H9 (cell line): ENCODE results near the gene NEDD4L. TPM values are rescaled to one million over a fixed set of nuclear protein-coding genes. Genes with fewer than 3 reads are reported as not detected.

Source experiments
- DNase-seq: peaks from one replicate; pipeline ENCODE4 v3.0.0-alpha.2; 2017
- H2AFZ ChIP-seq: one replicate; pipeline ENCODE4 v1.6.1; 2013; ENCODE audit warnings: mild to moderate bottlenecking, low read length, control low read depth, moderate library complexity
- H2AK5ac ChIP-seq: 2 replicates; pipeline ENCODE4 v1.6.1; 2013; ENCODE audit warnings: low read length, control low read depth, mixed read lengths; ENCODE audit not compliant: insufficient read length
- H2BK120ac ChIP-seq: one replicate; pipeline ENCODE4 v1.6.1; 2013; ENCODE audit warnings: low read depth, mild to moderate bottlenecking, low read length, control low read depth, inconsistent platforms; ENCODE audit not compliant: poor library complexity, severe bottlenecking
- H2BK12ac ChIP-seq: 2 replicates; pipeline ENCODE4 v1.6.1; 2013; ENCODE audit warnings: low read length, control low read depth, mixed read lengths, low read depth; ENCODE audit not compliant: insufficient read length
- H2BK15ac ChIP-seq: 2 replicates; pipeline ENCODE4 v1.6.1; 2013; ENCODE audit warnings: low read depth, low read length, control low read depth
- H2BK20ac ChIP-seq: one replicate; pipeline ENCODE4 v1.6.1; 2013; ENCODE audit warnings: low read depth, mild to moderate bottlenecking, low read length, control low read depth, inconsistent platforms; ENCODE audit not compliant: poor library complexity, severe bottlenecking
- H2BK5ac ChIP-seq: 2 replicates; pipeline ENCODE4 v1.6.1; 2013; ENCODE audit warnings: low read length, control low read depth, mixed read lengths; ENCODE audit not compliant: insufficient read length
- H3K14ac ChIP-seq: 2 replicates; pipeline ENCODE4 v1.6.1; 2013; ENCODE audit warnings: low read length, control low read depth; ENCODE audit not compliant: insufficient read depth
- H3K18ac ChIP-seq: 2 replicates; pipeline ENCODE4 v1.6.1; 2013; ENCODE audit warnings: low read depth, mild to moderate bottlenecking, mixed read lengths, low read length, control low read depth; ENCODE audit not compliant: insufficient read length
- H3K23ac ChIP-seq: 2 replicates; pipeline ENCODE4 v1.6.1; 2013; ENCODE audit warnings: low read length, control low read depth, mixed read lengths, low read depth; ENCODE audit not compliant: insufficient read length
- H3K23me2 ChIP-seq: 2 replicates; pipeline ENCODE4 v1.6.1; 2013; ENCODE audit warnings: low read depth, mild to moderate bottlenecking, mixed read lengths, low read length, control low read depth; ENCODE audit not compliant: insufficient read length, poor library complexity, severe bottlenecking
- H3K27ac ChIP-seq: 2 replicates; pipeline ENCODE4 v1.5.1; 2013; ENCODE audit warnings: low read length, control low read depth, mixed read lengths, low read depth; ENCODE audit not compliant: insufficient read length
- H3K27me3 ChIP-seq: 2 replicates; pipeline ENCODE4 v1.6.1; 2013; ENCODE audit warnings: low read length, control low read depth, inconsistent platforms; ENCODE audit not compliant: insufficient read depth
- H3K4ac ChIP-seq: 2 replicates; pipeline ENCODE4 v1.6.1; 2013; ENCODE audit warnings: low read depth, mild to moderate bottlenecking, control low read depth, inconsistent platforms, low read length, moderate library complexity
- H3K4me1 ChIP-seq: 2 replicates; pipeline ENCODE4 v1.6.1; 2013; ENCODE audit warnings: low read length, control low read depth, inconsistent platforms; ENCODE audit not compliant: insufficient read depth
- H3K4me2 ChIP-seq: 2 replicates; pipeline ENCODE4 v1.6.1; 2013; ENCODE audit warnings: low read length, control low read depth, mixed read lengths; ENCODE audit not compliant: insufficient read length, insufficient read depth
- H3K56ac ChIP-seq: 2 replicates; pipeline ENCODE4 v1.6.1; 2013; ENCODE audit warnings: low read depth, mild to moderate bottlenecking, mixed read lengths, low read length, control low read depth; ENCODE audit not compliant: insufficient read length
- H3K79me1 ChIP-seq: 2 replicates; pipeline ENCODE4 v1.6.1; 2013; ENCODE audit warnings: low read depth, mild to moderate bottlenecking, moderate library complexity, low read length, control low read depth, inconsistent platforms; ENCODE audit not compliant: insufficient read depth, poor library complexity, severe bottlenecking
- H3K79me2 ChIP-seq: 2 replicates; pipeline ENCODE4 v1.6.1; 2013; ENCODE audit warnings: low read length, control low read depth, inconsistent platforms; ENCODE audit not compliant: insufficient read depth
- H3K9ac ChIP-seq: 2 replicates; pipeline ENCODE4 v1.6.1; 2013; ENCODE audit warnings: low read length, control low read depth, mixed read lengths; ENCODE audit not compliant: insufficient read length; ENCODE audit errors: extremely low read depth
- H3K9me3 ChIP-seq: one replicate; pipeline ENCODE4 v1.6.1; 2013; ENCODE audit warnings: low read depth, low read length, inconsistent platforms; ENCODE audit not compliant: control insufficient read depth
- H3T11ph ChIP-seq: one replicate; pipeline ENCODE4 v1.6.1; 2013; ENCODE audit warnings: mild to moderate bottlenecking, low read length, control low read depth, inconsistent platforms
- H4K20me1 ChIP-seq: one replicate; pipeline ENCODE4 v1.6.1; 2013; ENCODE audit not compliant: control insufficient read depth, insufficient read length, insufficient read depth
- H4K5ac ChIP-seq: 2 replicates; pipeline ENCODE4 v1.6.1; 2013; ENCODE audit warnings: low read depth, mild to moderate bottlenecking, mixed read lengths, low read length, control low read depth; ENCODE audit not compliant: insufficient read length
- H4K8ac ChIP-seq: replicated peaks from 2 replicates; pipeline ENCODE4 v1.6.1; 2013; ENCODE audit warnings: low read length, control low read depth, mixed read lengths, low read depth; ENCODE audit not compliant: insufficient read length
- H4K91ac ChIP-seq: 2 replicates; pipeline ENCODE4 v1.6.1; 2013; ENCODE audit warnings: low read depth, mild to moderate bottlenecking, moderate library complexity, mixed read lengths, low read length, control low read depth; ENCODE audit not compliant: insufficient read length
- H3K27ac Mint-ChIP-seq, 3 experiments: 2 replicates in 2 of 3; 3 replicates in 1 of 3; pipeline ENCODE4 v1.8.0; 2020 to 2021; ENCODE audit warnings: mixed read lengths in 3 of 3, mild to moderate bottlenecking in 1 of 3, moderate library complexity in 1 of 3
- H3K27me3 Mint-ChIP-seq: 2 replicates; pipeline ENCODE4 v1.8.0; 2021; ENCODE audit warnings: low read depth, mild to moderate bottlenecking, moderate library complexity, mixed read lengths
- H3K36me3 Mint-ChIP-seq, 3 experiments: 2 replicates in 2 of 3; 3 replicates in 1 of 3; pipeline ENCODE4 v1.8.0; 2020 to 2021; ENCODE audit warnings: low read depth in 3 of 3, mixed read lengths in 3 of 3; ENCODE audit not compliant: insufficient read depth in 1 of 3
- H3K4me1 Mint-ChIP-seq, 2 experiments: 2 replicates each; pipeline ENCODE4 v1.8.0; 2020; ENCODE audit warnings: mixed read lengths in 2 of 2
- H3K4me3 Mint-ChIP-seq, 2 experiments: 2 replicates in 1 of 2; 3 replicates in 1 of 2; pipeline ENCODE4 v1.8.0; 2020 to 2021; ENCODE audit warnings: mild to moderate bottlenecking in 2 of 2, mixed read lengths in 2 of 2, moderate library complexity in 1 of 2
- H3K9me3 Mint-ChIP-seq, 2 experiments: 2 replicates in 1 of 2; 3 replicates in 1 of 2; pipeline ENCODE4 v1.8.0; 2020; ENCODE audit warnings: mild to moderate bottlenecking in 2 of 2, mixed read lengths in 2 of 2, moderate library complexity in 1 of 2
- WGBS: extraction: QIAGEN DNeasy Blood & Tissue Kit; methylation state at CpG from one replicate; pipeline ENCODE4 v1.1.7; 2013; ENCODE audit warnings: missing lambda C conversion rate, low lambda C conversion rate, mixed read lengths; ENCODE audit not compliant: insufficient read length; ENCODE audit errors: extremely low coverage; 5-methylcytosine and 5-hydroxymethylcytosine counted together
- total RNA-seq: library from RNA; stranded (reverse); gene quantifications from 2 replicates; pipeline ENCODE4 v1.2.1, GENCODE V29; 2021
- TF ChIP-seq, protein P1 (sequence below): fragments of 200-600 bp; sonication (generic); conservative IDR thresholded peaks from 3 replicates; pipeline ENCODE4 v1.8.0; 2021; ENCODE audit warnings: antibody characterized with exemption, mild to moderate bottlenecking

NEDD4L gene
- total RNA-seq, 1 experiment from 2014 or later = 76.3 TPM

DNA sequence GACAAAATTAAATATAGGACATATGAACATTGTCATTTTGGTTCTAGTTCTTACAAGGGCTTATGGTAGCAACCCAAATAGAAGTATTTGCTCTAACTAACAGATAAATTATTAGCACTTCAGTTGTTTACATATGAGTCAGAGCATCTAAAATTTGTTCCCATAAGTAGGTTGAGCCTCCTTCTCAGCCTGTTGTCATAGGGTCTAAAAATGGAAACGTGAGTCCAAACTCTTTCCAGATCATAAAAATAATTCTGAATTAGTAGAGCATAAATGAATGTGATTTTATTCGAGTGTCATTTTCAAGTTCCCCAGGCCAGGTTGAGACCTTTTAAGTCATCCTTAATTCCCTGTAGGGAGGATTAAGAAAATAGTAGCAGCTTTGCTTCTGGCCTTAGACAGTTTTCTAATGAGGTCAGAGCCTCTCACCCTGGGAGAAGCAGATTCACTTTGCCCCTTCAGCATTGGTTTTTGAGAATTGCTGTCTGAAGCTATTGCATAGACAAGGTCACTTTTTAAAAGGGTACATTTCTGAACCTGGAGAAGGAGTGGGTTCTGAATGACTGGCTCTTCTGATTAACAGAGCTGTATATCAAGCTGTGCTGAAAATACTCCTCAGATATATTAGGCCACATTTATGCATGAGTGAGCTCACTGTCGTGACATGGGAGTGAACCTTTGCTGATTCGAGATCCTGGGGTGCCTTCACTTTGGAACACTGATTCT is 164.3 kb downstream of the NEDD4L start:
- Histone ChIP-seq H2AK5ac (no peak overlapping the region), H2BK12ac (no peak overlapping the region), H3K14ac (no peak overlapping the region), H3K4me2 (no peak overlapping the region), H2BK120ac (no peak overlapping the region), H3K27me3 (no peaks in the 10 kb centered on the region), H2AFZ (no peak overlapping the region), H3K18ac (no peak overlapping the region), H4K20me1 (no peaks in the 10 kb centered on the region), H3K56ac (no peak overlapping the region), H4K5ac (no peak overlapping the region), H3K9me3 (no peaks in the 10 kb centered on the region), H2BK20ac (no peak overlapping the region), H3K23ac (no peak overlapping the region), H3K27ac (no peak overlapping the region), H3K4ac (no peak overlapping the region), H4K8ac (no peak overlapping the region), H4K91ac (no peak overlapping the region), H2BK5ac (no peak overlapping the region), H2BK15ac (no peak overlapping the region), H3K79me1 (no peaks in the 10 kb centered on the region), H3K9ac (no peak overlapping the region), H3K79me2 (peaks cover 7% of the 10 kb centered on the region; the same call in 1 of the 2 replicates), H3T11ph (no peak overlapping the region), H3K4me1 (peaks cover 4% of the 10 kb centered on the region; the same call in 1 of the 2 replicates), H3K23me2 (no peaks in the 10 kb centered on the region)
- TF ChIP-seq, protein P1, sequence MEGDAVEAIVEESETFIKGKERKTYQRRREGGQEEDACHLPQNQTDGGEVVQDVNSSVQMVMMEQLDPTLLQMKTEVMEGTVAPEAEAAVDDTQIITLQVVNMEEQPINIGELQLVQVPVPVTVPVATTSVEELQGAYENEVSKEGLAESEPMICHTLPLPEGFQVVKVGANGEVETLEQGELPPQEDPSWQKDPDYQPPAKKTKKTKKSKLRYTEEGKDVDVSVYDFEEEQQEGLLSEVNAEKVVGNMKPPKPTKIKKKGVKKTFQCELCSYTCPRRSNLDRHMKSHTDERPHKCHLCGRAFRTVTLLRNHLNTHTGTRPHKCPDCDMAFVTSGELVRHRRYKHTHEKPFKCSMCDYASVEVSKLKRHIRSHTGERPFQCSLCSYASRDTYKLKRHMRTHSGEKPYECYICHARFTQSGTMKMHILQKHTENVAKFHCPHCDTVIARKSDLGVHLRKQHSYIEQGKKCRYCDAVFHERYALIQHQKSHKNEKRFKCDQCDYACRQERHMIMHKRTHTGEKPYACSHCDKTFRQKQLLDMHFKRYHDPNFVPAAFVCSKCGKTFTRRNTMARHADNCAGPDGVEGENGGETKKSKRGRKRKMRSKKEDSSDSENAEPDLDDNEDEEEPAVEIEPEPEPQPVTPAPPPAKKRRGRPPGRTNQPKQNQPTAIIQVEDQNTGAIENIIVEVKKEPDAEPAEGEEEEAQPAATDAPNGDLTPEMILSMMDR = no peak
- H3K4me3 Mint-ChIP-seq = no peak overlapping the region
- peaks cover 27 to 33% of the 10 kb centered on the region in 2 experiments for H3K4me1 Mint-ChIP-seq
- DNase-seq = no peak
- H3K27ac Mint-ChIP-seq = peak overlapping the region in 1 of 3 experiments; percentile 76; a peak in 1 of 7 replicates
- H3K36me3 Mint-ChIP-seq = no peaks in the 10 kb centered on the region; a peak in 1 of 7 replicates
- no CpG with 5 or more reads among the region's 4 CpGs for WGBS
- no peaks in the 10 kb centered on the region for H3K9me3 Mint-ChIP-seq
- no peaks in the 10 kb centered on the region for H3K27me3 Mint-ChIP-seq
